Ecto neural progenitor cell (in vitro differentiated cells): ENCODE results near the gene CAMSAP1.
A peak's percentile ranks its signal among the peaks of the same experiment; 100 is the strongest.

Experiments
- DNase-seq: peaks from one replicate; pipeline ENCODE4 v3.0.0-alpha.2; 2018; ENCODE audit warnings: low spot score

The CAMSAP1 gene

GRCh38 chr9:135939351-135940265 is 32.3 kb upstream of the CAMSAP1 start:
- DNase-seq: no peak

DNA sequence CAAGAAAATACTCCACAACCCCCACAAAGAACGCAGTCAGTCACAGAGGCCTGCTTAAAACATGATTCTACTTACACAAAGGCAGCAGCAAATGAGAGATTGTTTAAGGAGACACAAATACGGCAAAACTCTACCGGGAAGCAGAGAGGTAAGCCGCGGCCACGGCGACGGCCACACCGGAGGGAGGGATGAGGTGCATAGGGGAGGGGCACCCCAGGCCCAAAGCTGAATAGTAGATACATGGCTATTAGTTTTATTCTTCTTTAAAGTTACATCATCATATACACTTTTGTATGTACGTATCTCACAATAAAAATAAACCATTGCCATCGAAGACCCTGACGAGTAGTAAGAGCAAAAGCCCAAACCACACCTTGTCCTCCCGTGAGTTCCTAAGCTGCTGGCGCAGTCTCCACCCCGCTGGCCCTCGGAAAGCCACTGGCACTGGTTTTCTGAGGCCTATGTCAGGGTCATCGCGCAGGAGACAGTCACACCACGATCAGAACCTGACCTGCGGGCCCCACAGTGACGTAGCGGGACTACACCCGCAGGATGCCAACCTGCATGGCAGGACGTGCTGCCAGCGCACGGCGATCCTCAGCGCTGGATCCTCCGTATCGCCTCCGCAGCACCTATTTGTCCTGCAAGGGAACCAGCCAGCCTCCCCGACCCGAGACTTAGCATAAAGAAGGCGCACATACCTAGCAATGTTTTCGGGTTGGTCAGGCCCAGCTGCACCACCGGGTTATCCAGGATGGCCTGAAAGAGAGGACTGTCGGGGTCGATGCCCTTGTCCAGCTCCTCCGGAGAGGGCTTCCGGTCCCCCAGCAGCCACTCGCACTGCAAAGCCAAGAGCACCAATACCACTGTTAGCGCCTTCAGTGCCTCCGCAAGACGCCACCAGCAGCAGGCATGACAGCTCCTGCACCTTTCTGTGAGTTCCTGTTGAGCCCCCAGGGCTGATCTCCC is 30.5 kb upstream of the CAMSAP1 start:
- no peak for DNase-seq

GRCh38 chr9:135933114-135933513 is 25.8 kb upstream of the CAMSAP1 start:
- DNase-seq: no peak

DNA sequence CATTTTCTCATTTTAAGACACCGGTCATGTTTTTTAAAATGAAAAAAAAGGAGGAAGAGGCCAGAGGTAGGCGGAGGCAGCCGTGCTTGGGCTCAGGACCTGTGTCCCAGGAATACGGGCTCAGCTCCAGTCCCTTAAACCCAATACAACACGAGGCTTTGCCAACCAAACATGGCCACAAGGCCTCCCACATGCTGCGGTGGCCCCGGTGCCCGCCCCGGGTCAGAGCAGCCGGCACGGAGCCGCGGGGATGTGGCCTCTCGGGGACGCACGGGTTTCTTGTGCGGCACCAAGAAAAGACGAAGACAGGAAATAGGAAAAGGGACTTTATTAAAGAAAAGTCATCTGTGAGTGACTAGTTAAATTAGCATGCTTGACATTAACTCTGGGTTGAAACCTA is 25.3 kb upstream of the CAMSAP1 start:
- DNase-seq: peak; percentile 36

DNA sequence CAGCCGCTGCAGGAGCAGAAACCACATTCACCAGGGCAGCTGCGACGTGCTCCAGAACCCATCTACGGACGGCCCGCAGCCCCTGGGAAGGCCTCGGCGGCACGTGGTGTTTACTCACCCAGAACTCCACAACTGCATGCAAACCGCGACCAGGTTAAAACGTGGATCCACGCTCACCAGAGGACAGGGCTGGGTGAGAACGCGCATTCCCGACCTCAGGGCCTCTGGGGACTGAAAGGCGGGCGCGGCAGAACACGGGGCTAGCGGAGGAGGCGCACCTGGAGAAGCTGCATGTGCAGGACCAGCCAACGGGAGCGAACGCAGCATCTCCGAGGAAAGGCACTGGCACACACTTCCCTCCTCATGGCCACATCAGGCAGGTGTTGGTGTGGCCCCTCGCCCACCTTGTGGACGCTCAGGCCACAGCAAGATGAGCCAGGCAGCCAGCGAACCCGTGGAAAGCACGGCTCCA is 24.0 kb upstream of the CAMSAP1 start:
- peak; percentile 34 for DNase-seq

DNA sequence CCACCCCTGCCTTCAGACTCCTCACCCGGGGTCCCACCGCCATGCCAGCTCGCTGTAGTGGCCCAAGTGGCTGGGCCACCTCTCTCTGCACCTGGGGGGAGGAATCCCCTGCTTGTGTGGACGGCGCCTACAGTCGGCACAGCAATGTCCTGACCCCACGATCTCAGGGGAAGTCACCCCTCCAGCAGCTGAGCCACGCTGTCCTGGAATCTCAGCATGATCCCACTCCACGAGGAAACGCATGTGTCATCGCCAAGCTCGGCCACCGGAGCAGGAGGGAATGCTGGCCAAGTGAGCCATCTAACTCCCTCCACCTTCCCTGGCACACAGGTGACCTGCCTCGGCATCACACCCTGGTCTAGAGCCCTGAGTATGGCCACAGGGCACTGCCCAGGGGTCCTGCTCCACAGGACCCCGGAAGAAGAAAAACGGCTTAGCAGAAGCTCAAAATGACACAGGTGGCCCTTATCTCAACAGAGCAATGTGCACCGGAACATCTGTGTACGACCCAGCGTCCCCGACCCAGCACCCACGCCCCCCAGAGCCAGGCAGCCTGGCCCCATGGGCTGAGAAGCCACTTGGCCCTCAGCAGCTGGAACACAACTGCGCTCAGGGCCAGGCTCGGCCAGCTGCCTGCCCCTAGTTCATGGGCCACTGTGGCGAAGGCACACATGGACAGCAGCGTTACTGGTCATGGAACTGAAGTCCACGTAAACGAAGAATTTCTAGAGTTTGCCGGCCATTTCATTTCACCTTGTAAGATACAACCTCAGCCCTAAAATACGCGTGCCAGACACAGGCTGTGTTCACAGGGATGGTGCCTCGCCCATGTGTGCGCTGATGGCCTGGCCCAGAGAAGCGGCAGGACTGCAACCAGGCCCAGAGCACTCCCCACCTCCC is 23.4 kb upstream of the CAMSAP1 start:
- DNase-seq: peak; percentile 32

- peak; percentile 44 for DNase-seq
Observed at GRCh38 chr9:135929656-135930445, 22.5 kb upstream of the CAMSAP1 start.

- peak; percentile 31 for DNase-seq
Observed at GRCh38 chr9:135928731-135929655, 21.6 kb upstream of the CAMSAP1 start.

DNA sequence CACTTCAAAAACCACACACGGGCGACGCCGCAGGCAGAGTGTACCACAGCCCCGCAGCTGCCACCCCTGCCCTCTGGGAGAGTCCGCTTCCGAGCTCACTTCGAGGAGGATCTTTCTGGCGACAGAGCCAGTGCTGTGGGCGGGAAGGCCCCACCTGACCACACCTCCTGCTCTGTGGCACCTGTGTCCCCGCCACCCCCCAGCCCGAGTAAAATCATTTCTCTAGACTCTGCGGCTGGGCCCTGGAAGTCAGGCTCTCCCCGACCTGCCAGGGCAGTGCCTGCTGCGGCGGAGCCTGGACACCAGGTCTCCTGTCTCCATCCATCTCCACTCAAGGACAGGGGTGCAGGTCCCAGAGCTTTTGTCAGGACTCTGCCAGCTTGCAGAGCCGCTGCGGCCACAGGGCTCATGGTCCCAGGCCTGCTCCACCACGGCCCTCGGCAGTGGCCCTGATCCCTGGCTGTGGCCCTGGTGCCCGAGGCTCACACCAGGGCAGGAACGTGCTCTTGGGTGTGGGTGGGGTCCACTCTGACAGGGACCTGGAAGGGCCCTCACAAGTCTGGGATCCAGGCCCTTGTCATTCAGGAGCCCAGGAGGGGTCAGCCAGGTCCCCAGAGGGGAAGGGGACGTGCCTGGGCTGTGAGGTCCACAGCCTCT is 20.9 kb upstream of the CAMSAP1 start:
- DNase-seq: no peak

- DNase-seq: no peak
Observed at GRCh38 chr9:135927195-135928013, 20.1 kb upstream of the CAMSAP1 start.

- no peak for DNase-seq
Observed at GRCh38 chr9:135926402-135927194, 19.3 kb upstream of the CAMSAP1 start.

- no peak for DNase-seq
Observed at GRCh38 chr9:135925496-135926133, 18.3 kb upstream of the CAMSAP1 start.

- DNase-seq: no peak
Observed at GRCh38 chr9:135924628-135925338, 17.4 kb upstream of the CAMSAP1 start.

GRCh38 chr9:135923508-135923907 is 16.2 kb upstream of the CAMSAP1 start:
- no peak for DNase-seq

DNA sequence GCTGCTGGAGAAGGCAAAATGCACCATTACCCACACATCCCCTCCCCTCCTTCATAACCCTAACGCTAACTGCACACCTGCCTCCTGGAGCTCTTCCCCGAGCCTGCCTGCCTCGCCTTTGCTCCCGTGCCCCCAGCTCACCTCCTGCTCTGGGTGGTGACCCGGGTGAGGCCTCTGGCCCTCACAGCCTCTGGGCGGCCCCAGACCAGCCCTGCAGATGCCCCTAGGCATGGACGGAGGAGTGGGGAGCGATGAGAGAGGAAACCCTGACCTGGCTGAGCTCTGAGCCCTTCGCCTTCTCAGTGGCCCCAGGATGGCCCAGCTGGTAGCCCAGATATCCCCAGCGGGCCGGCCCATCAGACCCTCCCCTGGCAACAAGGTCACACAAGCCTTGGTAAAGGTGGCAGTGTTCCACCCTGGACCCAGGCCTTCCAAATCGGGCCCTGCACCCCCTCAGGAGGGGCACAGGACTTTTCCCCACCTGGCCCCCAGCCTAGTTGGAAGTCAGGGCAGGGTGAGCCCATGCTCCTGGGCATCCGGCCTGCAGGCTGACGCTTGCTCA is 14.5 kb upstream of the CAMSAP1 start:
- no peak for DNase-seq
